ENCODE results near the gene IGFL4. TPM values are rescaled to one million over a fixed set of nuclear protein-coding genes. Genes with fewer than 3 reads are reported as not detected.

Gene IGFL4
- total RNA-seq, 2 donors from 2014 or later: 0.33 to 0.60 TPM

GRCh38 chr19:46081928-46082727 is 41.3 kb upstream of the IGFL4 start:
- no peak overlapping the region for H3K4me3 Mint-ChIP-seq
- Histone ChIP-seq H3K9me3 (ENCODE audit: control insufficient read depth, low read length) (peaks cover 51% of the 10 kb centered on the region), H3K9ac (ENCODE audit: extremely low read depth, low read length, poor library complexity, severe bottlenecking) (no peak overlapping the region), H3K27ac (ENCODE audit: low read depth, low read length) (no peak overlapping the region), H3K36me3 (ENCODE audit: control insufficient read depth, insufficient read depth, low read length) (no peaks in the 10 kb centered on the region), H3K4me1 (ENCODE audit: control insufficient read depth, insufficient read depth, low read length) (no peaks in the 10 kb centered on the region), H3K27me3 (ENCODE audit: control insufficient read depth, insufficient read depth, low read length, poor library complexity, severe bottlenecking) (peaks cover under 1% of the 10 kb centered on the region), H3K4me3 (ENCODE audit: low read length) (peak overlapping the region; percentile 31)
- H3K4me1 Mint-ChIP-seq: peaks cover 4% of the 10 kb centered on the region
- H3K27me3 Mint-ChIP-seq (ENCODE audit: insufficient read depth): peaks cover 49% of the 10 kb centered on the region
- H3K27ac Mint-ChIP-seq: no peak overlapping the region
- H3K36me3 Mint-ChIP-seq (ENCODE audit: low read depth): no peaks in the 10 kb centered on the region
- DNase-seq: peak; percentile 58
- H3K9me3 Mint-ChIP-seq: peaks cover 51% of the 10 kb centered on the region
- TF ChIP-seq CTCF (conservative IDR thresholded peaks at IDR 0.05): peak; percentile 87
- 60 to 69% methylated on average over 4 of the region's 4 CpGs for WGBS, 2 experiments (ENCODE audit: insufficient coverage in 1 of 2, insufficient read length in 1 of 2)

GRCh38 chr19:46080561-46080960 is 39.8 kb upstream of the IGFL4 start:
- Histone ChIP-seq H3K27me3 (ENCODE audit: control insufficient read depth, insufficient read depth, low read length, poor library complexity, severe bottlenecking) (peaks cover 11% of the 10 kb centered on the region), H3K36me3 (ENCODE audit: control insufficient read depth, insufficient read depth, low read length) (no peaks in the 10 kb centered on the region), H3K4me1 (ENCODE audit: control insufficient read depth, insufficient read depth, low read length) (no peaks in the 10 kb centered on the region), H3K27ac (ENCODE audit: low read depth, low read length) (no peak overlapping the region), H3K9ac (ENCODE audit: extremely low read depth, low read length, poor library complexity, severe bottlenecking) (no peak overlapping the region), H3K4me3 (ENCODE audit: low read length) (no peak overlapping the region), H3K9me3 (ENCODE audit: control insufficient read depth, low read length) (peaks cover 36% of the 10 kb centered on the region)
- Mint-ChIP-seq H3K4me3 (no peak overlapping the region), H3K9me3 (peaks cover 41% of the 10 kb centered on the region), H3K27ac (no peak overlapping the region), H3K36me3 (ENCODE audit: low read depth) (no peaks in the 10 kb centered on the region), H3K4me1 (peaks cover 8% of the 10 kb centered on the region), H3K27me3 (ENCODE audit: insufficient read depth) (peaks cover 53% of the 10 kb centered on the region)
- TF ChIP-seq CTCF (conservative IDR thresholded peaks at IDR 0.05): no peak
- WGBS, 2 experiments (ENCODE audit: insufficient coverage in 1 of 2, insufficient read length in 1 of 2): 97% methylated on average over 3 of the region's 3 CpGs; no CpG with 5 or more reads in 1 of the 2 experiments
- DNase-seq: no peak

- Histone ChIP-seq H3K4me1 (ENCODE audit: control insufficient read depth, insufficient read depth, low read length) (no peaks in the 10 kb centered on the region), H3K9ac (ENCODE audit: extremely low read depth, low read length, poor library complexity, severe bottlenecking) (no peak overlapping the region), H3K4me3 (ENCODE audit: low read length) (no peak overlapping the region), H3K27me3 (ENCODE audit: control insufficient read depth, insufficient read depth, low read length, poor library complexity, severe bottlenecking) (peaks cover 19% of the 10 kb centered on the region), H3K9me3 (ENCODE audit: control insufficient read depth, low read length) (peaks cover 30% of the 10 kb centered on the region), H3K27ac (ENCODE audit: low read depth, low read length) (no peak overlapping the region), H3K36me3 (ENCODE audit: control insufficient read depth, insufficient read depth, low read length) (no peaks in the 10 kb centered on the region)
- Mint-ChIP-seq H3K4me3 (no peak overlapping the region), H3K27me3 (ENCODE audit: insufficient read depth) (peaks cover 52% of the 10 kb centered on the region), H3K27ac (no peak overlapping the region), H3K4me1 (peaks cover 8% of the 10 kb centered on the region), H3K9me3 (peaks cover 31% of the 10 kb centered on the region), H3K36me3 (ENCODE audit: low read depth) (no peaks in the 10 kb centered on the region)
- DNase-seq: no peak
- TF ChIP-seq CTCF (conservative IDR thresholded peaks at IDR 0.05): no peak
- WGBS, 2 experiments (ENCODE audit: insufficient coverage in 1 of 2, insufficient read length in 1 of 2): 95 to 99% methylated on average over 7 of the region's 7 CpGs
Measured at GRCh38 chr19:46079576-46079975, 38.8 kb upstream of the IGFL4 start.

Measured in endodermal cell (in vitro differentiated cells).